Progenitor cell of endocrine pancreas (in vitro differentiated cells): ENCODE results near the gene FUCA2. TPM values are rescaled to one million over a fixed set of nuclear protein-coding genes. Genes with fewer than 3 reads are reported as not detected.
"Not testable (repeated sequence)": the region's sequence is repeated elsewhere in the genome, so short reads cannot be mapped to it uniquely, and the experiment has no call there.

Experiments used
- DNase-seq: peaks from one replicate; pipeline ENCODE4 v3.0.0; 2021; ENCODE audit warnings: low spot score; ENCODE audit not compliant: unreplicated experiment
- H3K27ac Mint-ChIP-seq: 2 replicates; pipeline ENCODE4 v1.8.0; 2021; ENCODE audit warnings: mild to moderate bottlenecking, moderate library complexity, mixed read lengths
- H3K27me3 Mint-ChIP-seq: 2 replicates; pipeline ENCODE4 v1.8.0; 2021; ENCODE audit warnings: mixed read lengths
- H3K36me3 Mint-ChIP-seq: 2 replicates; pipeline ENCODE4 v1.8.0; 2022; ENCODE audit warnings: mixed read lengths; ENCODE audit not compliant: insufficient read depth
- H3K4me1 Mint-ChIP-seq: 2 replicates; pipeline ENCODE4 v1.8.0; 2021; ENCODE audit warnings: low read depth, mixed read lengths
- H3K4me3 Mint-ChIP-seq: 2 replicates; pipeline ENCODE4 v1.8.0; 2021; ENCODE audit warnings: low read depth, mild to moderate bottlenecking, moderate library complexity, mixed read lengths
- H3K9me3 Mint-ChIP-seq: 2 replicates; pipeline ENCODE4 v1.8.0; 2021; ENCODE audit warnings: low read depth, mixed read lengths
- total RNA-seq: library from RNA; stranded (reverse); gene quantifications from 2 replicates; pipeline ENCODE4 v1.2.1, GENCODE V29; 2021
- TF ChIP-seq, protein P1 (sequence below): fragments of 200-600 bp; sonication (generic); IDR thresholded peaks from one replicate; pipeline ENCODE4 v1.5.0; 2021; ENCODE audit warnings: antibody characterized with exemption, mild to moderate bottlenecking; ENCODE audit not compliant: unreplicated experiment

The FUCA2 gene
- total RNA-seq, 1 donor from 2014 or later: 67.5 TPM

DNA sequence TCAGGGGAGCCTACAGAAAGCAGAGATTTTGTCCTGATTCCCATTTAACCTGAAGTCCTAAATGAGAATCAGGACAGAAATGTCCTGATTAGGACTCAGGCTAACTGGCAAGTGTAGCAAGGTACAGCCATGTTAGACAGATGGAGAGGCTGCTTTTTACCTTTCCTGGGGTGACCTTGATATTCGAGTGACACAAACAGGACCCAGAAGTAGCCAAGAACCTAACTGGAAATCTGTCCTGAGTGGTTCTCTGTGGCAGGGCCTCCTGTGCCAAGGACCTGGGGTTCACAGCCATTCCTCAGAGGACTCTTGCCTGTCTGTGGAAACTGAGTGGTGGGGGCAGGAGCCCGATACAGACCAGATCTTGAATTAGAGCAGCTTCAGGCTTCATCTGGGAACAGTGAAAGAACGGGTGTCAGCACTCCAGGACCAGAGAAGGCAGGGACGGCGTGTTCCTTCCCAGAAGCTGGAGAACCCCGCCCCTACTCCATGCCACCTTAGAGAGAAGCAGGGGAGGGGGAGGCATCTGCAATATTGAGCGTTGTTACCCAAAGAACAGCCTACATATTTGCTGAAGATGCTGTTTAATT lies 4.3 kb upstream of the FUCA2 start:
- Mint-ChIP-seq H3K36me3 (no peaks in the 10 kb centered on the region), H3K4me1 (peaks cover 5% of the 10 kb centered on the region), H3K27ac (no peak overlapping the region), H3K4me3 (no peak overlapping the region), H3K27me3 (peaks cover 19% of the 10 kb centered on the region), H3K9me3 (peaks cover 4% of the 10 kb centered on the region)
- TF ChIP-seq, protein P1, sequence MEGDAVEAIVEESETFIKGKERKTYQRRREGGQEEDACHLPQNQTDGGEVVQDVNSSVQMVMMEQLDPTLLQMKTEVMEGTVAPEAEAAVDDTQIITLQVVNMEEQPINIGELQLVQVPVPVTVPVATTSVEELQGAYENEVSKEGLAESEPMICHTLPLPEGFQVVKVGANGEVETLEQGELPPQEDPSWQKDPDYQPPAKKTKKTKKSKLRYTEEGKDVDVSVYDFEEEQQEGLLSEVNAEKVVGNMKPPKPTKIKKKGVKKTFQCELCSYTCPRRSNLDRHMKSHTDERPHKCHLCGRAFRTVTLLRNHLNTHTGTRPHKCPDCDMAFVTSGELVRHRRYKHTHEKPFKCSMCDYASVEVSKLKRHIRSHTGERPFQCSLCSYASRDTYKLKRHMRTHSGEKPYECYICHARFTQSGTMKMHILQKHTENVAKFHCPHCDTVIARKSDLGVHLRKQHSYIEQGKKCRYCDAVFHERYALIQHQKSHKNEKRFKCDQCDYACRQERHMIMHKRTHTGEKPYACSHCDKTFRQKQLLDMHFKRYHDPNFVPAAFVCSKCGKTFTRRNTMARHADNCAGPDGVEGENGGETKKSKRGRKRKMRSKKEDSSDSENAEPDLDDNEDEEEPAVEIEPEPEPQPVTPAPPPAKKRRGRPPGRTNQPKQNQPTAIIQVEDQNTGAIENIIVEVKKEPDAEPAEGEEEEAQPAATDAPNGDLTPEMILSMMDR: no peak
- no peak for DNase-seq

DNA sequence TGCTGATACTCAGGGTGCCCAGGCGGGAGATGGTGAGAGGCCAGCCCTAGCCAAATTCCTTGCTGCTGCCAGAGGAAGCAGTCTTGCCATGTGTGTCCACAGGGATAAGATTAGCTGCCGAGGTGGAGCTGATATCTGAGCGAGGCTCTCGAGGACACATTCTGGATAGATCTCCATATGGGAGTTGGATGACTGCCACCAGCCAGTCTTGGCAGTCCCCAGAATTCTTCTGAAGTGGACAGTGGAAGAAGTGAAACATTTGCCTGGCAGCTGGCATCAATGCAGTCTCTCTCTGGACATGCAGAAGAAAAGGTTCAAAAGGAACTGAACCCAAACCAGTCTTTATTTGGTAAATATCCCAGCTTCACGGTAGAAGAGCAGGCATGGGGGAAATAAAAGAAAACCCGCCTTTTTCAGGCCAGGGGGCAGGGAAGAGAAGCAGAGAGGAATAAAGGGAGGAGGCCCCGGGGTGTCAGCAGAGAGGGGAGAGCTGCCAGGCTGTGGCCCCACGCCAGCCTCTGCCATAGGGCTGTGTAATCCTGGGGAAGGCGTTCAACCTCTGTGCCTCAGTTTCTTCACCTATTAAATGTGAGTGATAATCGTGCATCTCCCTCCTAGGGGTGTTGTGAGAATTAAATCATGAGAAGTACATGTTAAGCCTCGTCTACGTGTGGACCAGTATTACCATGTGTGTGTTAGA lies 3.7 kb upstream of the FUCA2 start:
- H3K4me3 Mint-ChIP-seq: no peak overlapping the region

DNA sequence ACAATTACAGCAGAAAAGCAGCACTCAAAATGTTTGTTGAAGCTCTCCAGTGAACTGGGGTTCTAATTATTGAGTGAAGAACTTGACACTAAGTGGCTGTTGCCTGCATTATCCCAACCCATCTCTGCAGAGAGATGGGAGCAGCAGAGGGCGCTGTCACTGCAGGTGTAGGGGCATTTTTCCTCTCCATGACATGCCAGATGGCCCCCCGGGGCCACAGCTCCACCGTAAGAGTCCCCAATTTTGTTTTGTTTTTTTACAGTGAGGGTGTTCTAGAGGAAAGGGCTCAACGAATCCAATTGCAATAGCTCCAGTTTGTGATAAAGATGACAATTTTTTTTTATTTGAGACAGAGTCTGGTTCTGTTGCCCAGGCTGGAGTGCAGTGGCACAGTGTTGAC lies 1.9 kb upstream of the FUCA2 start:
- peaks cover 2% of the 10 kb centered on the region for H3K36me3 Mint-ChIP-seq
- peak overlapping the region; percentile 2 for H3K4me3 Mint-ChIP-seq
- no peaks in the 10 kb centered on the region for H3K9me3 Mint-ChIP-seq
- peak overlapping the region; percentile 33 for H3K27ac Mint-ChIP-seq
- no peak for DNase-seq
- TF ChIP-seq, protein P1: peak; percentile 40
- H3K27me3 Mint-ChIP-seq: peaks cover 19% of the 10 kb centered on the region
- peaks cover 15% of the 10 kb centered on the region for H3K4me1 Mint-ChIP-seq

More for the DNA sequence above, 3.7 kb upstream of the FUCA2 start:
- Mint-ChIP-seq H3K27ac (no peak overlapping the region), H3K27me3 (peaks cover 19% of the 10 kb centered on the region), H3K36me3 (no peaks in the 10 kb centered on the region), H3K9me3 (peaks cover 4% of the 10 kb centered on the region), H3K4me1 (peaks cover 9% of the 10 kb centered on the region)
- no peak for DNase-seq
- TF ChIP-seq, protein P1: no peak

DNA sequence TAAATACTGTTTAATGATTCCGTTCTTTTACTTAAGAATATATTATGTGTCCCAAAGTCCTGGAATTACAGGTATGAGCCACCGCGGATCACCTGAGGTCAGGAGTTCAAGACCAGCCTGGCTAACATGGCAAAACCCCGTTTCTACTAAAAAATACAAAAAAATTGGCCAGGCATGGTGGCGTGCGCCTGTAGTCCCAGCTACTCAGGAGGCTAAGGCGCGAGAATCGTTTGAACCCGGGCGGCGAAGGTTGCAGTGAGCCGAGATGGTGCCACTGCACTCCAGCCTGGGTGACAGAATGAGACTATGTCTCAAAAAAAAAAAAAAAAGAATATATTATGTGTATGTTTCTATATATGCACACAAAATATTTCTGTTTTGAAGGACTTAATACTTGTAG lies 1.2 kb downstream of the FUCA2 start:
- Mint-ChIP-seq H3K4me1 (peaks cover 17% of the 10 kb centered on the region), H3K4me3 (peak overlapping the region; percentile 78), H3K36me3 (peaks cover 19% of the 10 kb centered on the region)
- H3K27ac Mint-ChIP-seq, H3K27me3 Mint-ChIP-seq, H3K9me3 Mint-ChIP-seq, DNase-seq: not testable (repeated sequence)

DNA sequence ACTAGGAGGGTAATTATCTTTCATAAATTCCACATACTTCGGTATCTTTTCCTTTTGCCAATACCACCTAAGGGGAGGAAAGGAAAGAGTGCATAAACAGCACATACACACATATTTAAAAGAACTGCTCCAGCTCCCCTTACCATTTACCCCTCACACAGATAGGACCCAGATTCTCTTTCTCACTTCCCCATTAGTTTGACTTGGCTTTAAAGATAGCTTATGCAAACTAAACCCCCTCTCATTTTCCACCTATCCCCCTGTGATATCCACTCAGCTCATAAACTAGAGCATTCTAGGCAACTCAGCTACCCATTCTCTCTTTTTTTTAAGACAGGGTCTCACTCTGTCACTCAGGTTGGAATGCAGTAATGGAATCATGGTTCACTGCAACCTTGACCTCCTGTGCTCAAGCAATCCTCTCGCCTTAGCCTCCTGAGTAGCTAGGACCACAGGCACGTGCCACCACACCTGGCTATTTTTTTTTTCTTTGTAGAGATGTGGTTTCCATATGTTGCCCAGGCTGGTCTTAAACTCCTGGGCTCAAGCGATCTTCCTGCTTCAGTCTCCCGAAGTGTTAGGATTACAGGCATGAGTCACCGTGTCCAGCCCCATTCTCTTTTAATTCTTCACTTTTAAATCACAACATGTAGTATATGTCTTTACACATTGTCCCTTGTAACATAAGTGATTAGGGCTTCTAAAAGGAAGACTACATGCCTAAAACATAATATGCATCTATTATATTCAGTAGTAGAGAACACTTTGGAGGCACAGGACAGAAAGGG lies 4.0 kb downstream of the FUCA2 start:
- no peak for DNase-seq
- H3K36me3 Mint-ChIP-seq: peaks cover 23% of the 10 kb centered on the region

More for the DNA sequence above, 4.0 kb downstream of the FUCA2 start:
- peak overlapping the region; percentile 15 for H3K27ac Mint-ChIP-seq
- peaks cover 17% of the 10 kb centered on the region for H3K4me1 Mint-ChIP-seq
- no peaks in the 10 kb centered on the region for H3K27me3 Mint-ChIP-seq
- TF ChIP-seq, protein P1: no peak
- no peaks in the 10 kb centered on the region for H3K9me3 Mint-ChIP-seq
- no peak overlapping the region for H3K4me3 Mint-ChIP-seq
